ENCODE measurements around the gene VIPR2.
"Not testable (repeated sequence)": the region's sequence is repeated elsewhere in the genome, so short reads cannot be mapped to it uniquely, and the experiment has no call there.

The VIPR2 gene

DNA sequence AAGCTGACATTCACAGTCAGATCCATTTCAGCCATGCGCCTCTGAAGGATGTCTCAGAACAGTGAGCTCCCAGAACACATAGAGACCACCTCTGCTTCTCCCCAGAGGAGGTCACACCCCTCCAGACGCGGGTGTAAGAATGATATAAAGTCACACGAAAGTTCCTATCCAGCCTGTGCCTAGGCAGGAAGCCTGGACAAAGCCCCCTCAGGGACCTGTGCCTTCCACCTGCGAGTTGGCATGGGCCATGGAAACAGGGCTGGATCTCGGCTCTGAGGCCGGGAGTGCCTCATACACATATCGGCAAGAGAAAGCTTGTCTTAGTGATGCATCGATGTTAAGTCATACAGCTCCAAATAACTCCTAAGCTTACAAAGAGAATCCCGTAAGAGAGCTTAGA, 5.0 kb downstream of the VIPR2 start:
- no peak for DNase-seq (ENCODE audit: low spot score)

- DNase-seq (ENCODE audit: low spot score) = no peak
Observed at GRCh38 chr7:159139202-159139601, 5.5 kb downstream of the VIPR2 start.

DNA sequence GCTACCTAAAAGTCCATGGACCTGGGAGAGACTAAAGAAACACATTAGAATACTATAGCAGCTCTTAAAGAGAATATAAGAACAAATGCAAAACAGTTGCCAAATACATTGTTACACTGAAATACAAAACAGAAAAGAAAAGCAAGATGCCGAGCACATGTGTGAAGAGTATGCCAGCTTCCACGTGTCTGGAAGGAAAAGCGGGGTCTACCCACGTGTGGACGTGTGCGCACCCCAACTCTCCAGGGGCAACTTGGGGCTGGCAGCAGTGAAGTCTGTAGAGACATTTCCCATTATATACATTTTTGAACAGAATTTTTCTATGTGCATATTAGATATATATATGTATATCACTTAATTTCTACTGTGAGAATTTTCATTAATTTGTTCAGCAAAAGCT, 6.2 kb downstream of the VIPR2 start:
- no peak for DNase-seq (ENCODE audit: low spot score)

GRCh38 chr7:159137906-159138305, 6.8 kb downstream of the VIPR2 start:
- no peak for DNase-seq (ENCODE audit: low spot score)

- DNase-seq (ENCODE audit: low spot score) = no peak
Observed at GRCh38 chr7:159136846-159137245, 7.8 kb downstream of the VIPR2 start.

GRCh38 chr7:159136442-159136841, 8.2 kb downstream of the VIPR2 start:
- DNase-seq (ENCODE audit: low spot score) = no peak

- DNase-seq (ENCODE audit: low spot score) = no peak
Observed at GRCh38 chr7:159136013-159136412, 8.7 kb downstream of the VIPR2 start.

- not testable (repeated sequence) for DNase-seq (ENCODE audit: low spot score)
Observed at GRCh38 chr7:159132670-159133443, 11.8 kb downstream of the VIPR2 start.

DNA sequence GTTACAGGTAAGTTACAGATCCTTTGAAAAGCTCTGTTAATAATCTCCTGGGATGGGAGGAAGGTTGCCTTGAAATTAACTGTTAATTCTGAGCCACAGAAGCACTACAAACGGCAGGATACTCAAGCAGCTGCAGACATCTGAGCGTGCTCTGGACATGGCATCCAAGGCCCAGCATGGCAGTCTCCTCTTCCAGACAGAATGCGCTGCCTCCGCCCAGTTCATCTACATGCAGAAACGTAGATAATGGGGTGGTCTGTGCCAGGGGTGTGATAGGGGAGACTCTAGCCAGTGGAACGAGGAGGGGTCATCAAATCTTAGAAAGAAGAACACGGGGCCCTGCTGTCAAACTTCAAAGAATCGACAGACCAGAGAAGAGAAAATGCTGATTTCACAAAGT, 13.8 kb downstream of the VIPR2 start:
- no peak for DNase-seq (ENCODE audit: low spot score)

GRCh38 chr7:159130199-159130775, 14.4 kb downstream of the VIPR2 start:
- no peak for DNase-seq (ENCODE audit: low spot score)

- no peak for DNase-seq (ENCODE audit: low spot score)
Observed at GRCh38 chr7:159128767-159129166, 15.9 kb downstream of the VIPR2 start.

DNA sequence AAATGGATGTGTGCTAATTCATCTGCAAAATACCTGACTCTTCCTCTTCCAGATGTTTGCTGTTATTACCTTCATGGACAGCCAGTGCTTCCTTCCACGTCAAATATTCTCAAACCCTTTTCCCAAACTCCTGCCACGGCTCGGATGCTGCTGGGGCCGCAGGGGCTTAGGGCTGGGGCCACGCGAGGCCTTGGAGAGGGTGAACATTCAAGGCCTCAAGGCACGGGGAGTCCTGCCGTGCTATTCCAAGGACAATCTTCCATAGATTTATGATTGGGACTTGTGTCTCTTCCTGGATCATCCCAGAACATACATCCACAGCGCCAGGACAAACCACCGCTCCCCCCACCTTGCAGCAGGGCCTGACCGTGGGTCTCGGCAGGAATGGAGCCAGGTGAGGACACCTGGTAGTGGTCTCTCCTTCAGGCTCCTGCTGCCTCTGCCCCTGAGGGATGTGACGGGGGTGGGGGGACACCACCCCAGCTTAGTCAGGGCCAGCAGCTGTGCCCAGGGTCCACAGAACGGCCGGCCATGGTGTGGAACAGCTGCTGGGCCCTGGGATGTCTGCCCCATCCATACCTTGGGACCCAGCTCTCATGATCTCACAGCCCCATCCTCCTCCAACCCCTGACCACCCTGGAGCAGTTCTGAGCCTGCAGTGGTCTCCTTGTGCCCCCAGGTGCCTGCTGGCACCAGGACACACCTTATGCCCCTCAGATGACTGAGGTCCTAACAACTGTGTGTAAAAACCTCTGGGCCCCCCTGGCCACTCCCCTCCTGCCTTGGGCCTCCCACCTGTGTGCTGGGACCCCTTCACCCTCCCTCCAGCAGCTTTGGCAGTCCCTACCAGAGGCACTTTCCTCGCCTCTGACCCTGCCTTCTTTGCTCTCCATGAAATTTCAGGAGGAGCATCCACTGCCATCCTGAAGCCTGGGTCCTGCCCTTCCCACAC, 16.7 kb downstream of the VIPR2 start:
- DNase-seq (ENCODE audit: low spot score) = no peak

GRCh38 chr7:159126311-159127260, 18.1 kb downstream of the VIPR2 start:
- no peak for DNase-seq (ENCODE audit: low spot score)

DNA sequence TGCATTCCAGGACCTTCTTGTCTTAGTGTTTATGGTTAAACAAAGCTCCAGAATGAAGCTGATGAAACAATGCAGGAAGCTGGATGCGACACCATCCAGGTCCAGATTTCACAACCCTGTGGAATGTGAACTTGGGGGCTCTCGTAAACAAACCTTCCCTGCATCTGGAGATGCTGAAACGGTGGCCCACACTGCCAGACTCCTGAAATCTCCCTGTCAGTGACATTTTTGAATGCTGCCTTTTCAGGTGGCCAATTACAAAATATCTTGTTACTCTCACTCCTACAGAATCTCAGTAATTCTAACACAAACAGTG, 18.8 kb downstream of the VIPR2 start:
- DNase-seq (ENCODE audit: low spot score) = no peak

GRCh38 chr7:159125104-159125954, 19.3 kb downstream of the VIPR2 start:
- DNase-seq (ENCODE audit: low spot score) = no peak

DNA sequence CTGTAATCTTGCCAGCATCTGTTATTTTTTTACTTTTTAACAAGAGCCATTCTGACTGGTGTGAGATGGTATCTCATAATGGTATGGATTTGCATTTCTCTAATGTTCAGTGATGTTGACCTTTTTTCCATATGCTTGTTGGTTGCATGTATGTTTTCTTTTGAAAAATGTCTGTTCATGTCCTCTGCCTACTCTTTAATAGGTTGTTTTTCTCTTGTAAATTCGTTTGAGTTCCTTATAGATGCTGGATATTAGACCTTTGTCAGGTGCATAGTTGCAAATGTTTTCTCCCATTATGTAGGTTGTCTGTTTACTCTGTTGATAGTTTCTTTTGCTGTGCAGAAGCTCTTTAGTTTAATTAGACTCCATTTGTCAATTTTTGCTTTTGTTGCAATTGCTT, 20.9 kb downstream of the VIPR2 start:
- not testable (repeated sequence) for DNase-seq (ENCODE audit: low spot score)

DNA sequence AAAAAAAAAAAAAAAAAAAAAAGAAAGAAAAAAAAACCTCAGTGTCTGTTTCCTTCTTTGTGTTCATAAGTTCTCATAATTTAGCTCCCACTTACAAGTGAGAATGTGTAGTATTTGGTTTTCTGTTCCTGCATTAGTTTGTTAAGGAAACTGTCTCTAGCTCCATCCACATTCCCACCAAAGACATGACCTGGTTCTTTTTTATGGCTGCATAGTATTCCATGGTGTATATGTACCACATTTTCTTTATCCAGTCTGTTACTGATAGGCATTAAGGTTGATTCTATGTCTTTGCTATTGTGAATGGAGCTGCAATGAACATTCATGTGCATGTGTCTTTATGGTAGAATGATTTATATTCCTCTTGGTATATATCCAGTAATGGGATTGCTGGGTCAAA, 21.4 kb downstream of the VIPR2 start:
- not testable (repeated sequence) for DNase-seq (ENCODE audit: low spot score)

GRCh38 chr7:159122276-159122675, 22.4 kb downstream of the VIPR2 start:
- DNase-seq (ENCODE audit: low spot score) = no peak

DNA sequence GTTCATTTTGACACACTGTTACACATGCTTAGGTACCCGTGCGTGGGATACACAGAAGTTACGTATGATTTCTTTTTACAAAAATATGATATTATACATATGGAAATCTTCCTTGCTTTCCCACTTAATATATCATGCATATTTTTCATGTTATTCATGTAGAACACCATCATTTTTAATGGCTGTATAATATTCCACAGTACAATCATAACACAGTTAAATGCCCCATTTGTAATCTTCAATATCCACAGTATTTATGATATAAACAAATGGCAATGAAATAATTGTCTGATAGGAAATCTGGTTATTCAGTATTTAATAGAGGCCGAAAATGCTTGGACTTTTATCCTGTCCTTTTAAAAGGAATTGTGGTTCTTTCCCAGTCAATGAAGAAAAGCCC, 23.2 kb downstream of the VIPR2 start:
- DNase-seq (ENCODE audit: low spot score) = no peak

- no peak for DNase-seq (ENCODE audit: low spot score)
Observed at GRCh38 chr7:159121068-159121467, 23.6 kb downstream of the VIPR2 start.

GRCh38 chr7:159120540-159120919, 24.1 kb downstream of the VIPR2 start:
- DNase-seq (ENCODE audit: low spot score) = no peak

Data from AG08396 (cell line).